Left ventricle myocardium inferior (tissue), 1 donor: ENCODE results near the gene DLG2. TPM values are rescaled to one million over a fixed set of nuclear protein-coding genes. Genes with fewer than 3 reads are reported as not detected.
"Not testable (repeated sequence)": the region's sequence is repeated elsewhere in the genome, so short reads cannot be mapped to it uniquely, and the experiment has no call there.

Experiments used
- DNase-seq: peaks from one replicate; pipeline ENCODE4 v3.0.0-alpha.2; 2020
- H3K27ac ChIP-seq: fragments of 200-600 bp; replicated peaks from 2 replicates; pipeline ENCODE4 v1.8.0; 2021
- H3K27me3 ChIP-seq: fragments of 200-600 bp; 2 replicates; pipeline ENCODE4 v1.8.0; 2021; ENCODE audit warnings: low read depth
- H3K36me3 ChIP-seq: fragments of 200-600 bp; 2 replicates; pipeline ENCODE4 v1.8.0; 2021
- H3K4me1 ChIP-seq: fragments of 200-600 bp; 2 replicates; pipeline ENCODE4 v1.8.0; 2021
- H3K4me3 ChIP-seq: fragments of 200-600 bp; 2 replicates; pipeline ENCODE4 v1.8.0; 2021; ENCODE audit warnings: mild to moderate bottlenecking, moderate library complexity
- H3K9me3 ChIP-seq: fragments of 200-600 bp; replicated peaks from 2 replicates; pipeline ENCODE4 v1.8.0; 2021
- intact Hi-C: fragments of 100-400 bp; cut with micrococcal nuclease; formaldehyde crosslinking; loops from one replicate; pipeline ENCODE4 v1.11.0; 2022
- total RNA-seq: library from RNA; stranded (reverse); fragmentation: NEBNext Ultra II Directional; extraction: Animal tissue kit (Norgen Biotek cat#: 25700); gene quantifications from one replicate; pipeline ENCODE4 v1.2.1, GENCODE V29; 2021
- TF ChIP-seq, protein P1 (sequence below): fragments of 200-600 bp; IDR thresholded peaks from 2 replicates; pipeline ENCODE4 v1.8.0; 2021; ENCODE audit warnings: antibody characterized with exemption, mild to moderate bottlenecking, borderline replicate concordance
- donor health status: DM: no; HTN: yes; CAD: no; lungs with severe emphysema.

DLG2 gene
- total RNA-seq, 1 donor from 2014 or later: 6.5 TPM

DNA sequence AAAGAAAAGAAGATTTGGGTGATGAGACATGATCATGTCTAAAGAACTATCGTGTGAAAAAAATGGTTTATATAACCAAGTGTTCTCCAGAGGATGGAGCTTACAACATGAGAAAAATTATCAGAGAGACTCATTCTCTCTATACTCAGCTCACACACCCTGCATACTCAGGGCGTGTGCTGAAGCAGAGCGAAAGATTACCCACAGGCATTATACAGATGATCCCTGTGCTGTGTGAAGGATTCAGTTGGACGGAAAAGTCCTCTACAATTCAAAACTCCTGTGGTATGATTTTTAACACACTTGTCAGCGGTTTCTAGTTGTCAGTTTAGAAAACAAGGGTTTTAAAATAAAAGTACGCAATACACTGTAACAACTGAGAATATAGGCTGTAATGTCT lies 267.3 kb downstream of the DLG2 start:
- TF ChIP-seq, protein P1, sequence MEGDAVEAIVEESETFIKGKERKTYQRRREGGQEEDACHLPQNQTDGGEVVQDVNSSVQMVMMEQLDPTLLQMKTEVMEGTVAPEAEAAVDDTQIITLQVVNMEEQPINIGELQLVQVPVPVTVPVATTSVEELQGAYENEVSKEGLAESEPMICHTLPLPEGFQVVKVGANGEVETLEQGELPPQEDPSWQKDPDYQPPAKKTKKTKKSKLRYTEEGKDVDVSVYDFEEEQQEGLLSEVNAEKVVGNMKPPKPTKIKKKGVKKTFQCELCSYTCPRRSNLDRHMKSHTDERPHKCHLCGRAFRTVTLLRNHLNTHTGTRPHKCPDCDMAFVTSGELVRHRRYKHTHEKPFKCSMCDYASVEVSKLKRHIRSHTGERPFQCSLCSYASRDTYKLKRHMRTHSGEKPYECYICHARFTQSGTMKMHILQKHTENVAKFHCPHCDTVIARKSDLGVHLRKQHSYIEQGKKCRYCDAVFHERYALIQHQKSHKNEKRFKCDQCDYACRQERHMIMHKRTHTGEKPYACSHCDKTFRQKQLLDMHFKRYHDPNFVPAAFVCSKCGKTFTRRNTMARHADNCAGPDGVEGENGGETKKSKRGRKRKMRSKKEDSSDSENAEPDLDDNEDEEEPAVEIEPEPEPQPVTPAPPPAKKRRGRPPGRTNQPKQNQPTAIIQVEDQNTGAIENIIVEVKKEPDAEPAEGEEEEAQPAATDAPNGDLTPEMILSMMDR: no peak
- intact Hi-C loops: no loop called here
- no peaks in the 10 kb centered on the region for H3K9me3 ChIP-seq
- no peaks in the 10 kb centered on the region for H3K4me1 ChIP-seq
- no peak overlapping the region for H3K4me3 ChIP-seq
- no peak for DNase-seq
- no peaks in the 10 kb centered on the region for H3K36me3 ChIP-seq
- H3K27me3 ChIP-seq: no peaks in the 10 kb centered on the region
- H3K27ac ChIP-seq: no peak overlapping the region

DNA sequence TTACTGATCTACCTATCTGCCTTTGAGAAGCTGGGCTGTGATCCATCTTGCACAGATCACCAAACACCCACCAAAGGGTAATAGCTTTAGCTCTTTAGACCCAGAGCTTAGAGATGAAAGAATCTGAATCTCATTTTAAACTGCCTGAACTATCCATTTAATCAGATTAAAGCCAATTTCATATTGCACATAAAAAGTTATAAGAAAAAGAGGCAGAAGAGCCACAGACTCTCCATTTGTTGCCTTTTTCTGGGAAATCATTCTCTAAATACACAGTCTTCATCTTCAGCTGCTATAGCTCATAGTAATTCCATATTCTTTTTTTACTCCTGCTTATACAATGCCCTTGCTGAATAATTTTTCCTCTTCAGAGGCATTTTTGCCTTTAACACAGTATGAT lies 271.2 kb downstream of the DLG2 start:
- Histone ChIP-seq H3K27ac (no peak overlapping the region), H3K27me3 (no peaks in the 10 kb centered on the region), H3K9me3 (no peaks in the 10 kb centered on the region), H3K36me3 (no peaks in the 10 kb centered on the region), H3K4me1 (no peaks in the 10 kb centered on the region), H3K4me3 (no peak overlapping the region)
- DNase-seq: no peak
- intact Hi-C loops: no loop called here
- TF ChIP-seq, protein P1: no peak

DNA sequence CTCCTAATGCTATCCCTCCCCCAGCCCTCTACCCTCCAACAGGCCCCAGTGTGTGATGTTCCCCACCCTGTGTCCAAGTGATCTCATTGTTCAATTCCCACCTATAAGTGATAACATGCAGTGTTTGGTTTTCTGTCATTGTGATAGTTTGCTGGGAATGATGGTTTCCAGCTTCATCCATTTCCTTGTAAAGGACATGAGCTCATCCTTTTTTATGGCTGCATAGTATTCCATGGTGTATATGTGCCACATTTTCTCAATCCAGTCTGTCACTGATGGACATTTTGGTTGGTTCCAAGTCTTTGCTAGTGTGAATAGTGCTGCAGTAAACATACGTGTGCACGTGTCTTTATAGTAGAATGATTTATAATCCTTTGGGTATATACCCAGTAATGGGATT lies 277.6 kb downstream of the DLG2 start:
- H3K4me1 ChIP-seq, intact Hi-C loops, H3K9me3 ChIP-seq, DNase-seq, H3K27me3 ChIP-seq, H3K27ac ChIP-seq, H3K4me3 ChIP-seq, H3K36me3 ChIP-seq: not testable (repeated sequence)

DNA sequence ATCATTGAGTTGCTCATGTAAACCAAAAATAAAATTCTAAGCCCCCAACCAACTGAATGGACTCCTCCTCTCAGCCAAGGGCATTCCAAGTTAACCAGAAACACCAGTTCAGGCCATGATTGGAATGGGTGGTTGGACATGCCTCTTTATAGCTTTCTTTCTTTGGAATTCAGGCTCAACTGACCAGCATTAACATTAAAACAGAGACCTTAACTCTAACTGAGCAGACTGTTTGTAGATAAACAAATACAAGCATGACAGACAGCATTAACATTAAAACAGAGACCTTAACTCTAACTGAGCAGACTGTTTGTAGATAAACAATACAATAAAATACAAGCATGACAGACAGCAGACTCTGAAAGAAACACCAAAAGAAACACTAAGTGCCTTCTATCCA lies 278.2 kb downstream of the DLG2 start:
- TF ChIP-seq, protein P1: no peak
- Histone ChIP-seq H3K4me1 (no peaks in the 10 kb centered on the region), H3K9me3 (peaks cover 7% of the 10 kb centered on the region), H3K27me3 (no peaks in the 10 kb centered on the region), H3K36me3 (no peaks in the 10 kb centered on the region), H3K4me3 (no peak overlapping the region), H3K27ac (no peak overlapping the region)
- DNase-seq: no peak
- intact Hi-C loops: no loop called here

DNA sequence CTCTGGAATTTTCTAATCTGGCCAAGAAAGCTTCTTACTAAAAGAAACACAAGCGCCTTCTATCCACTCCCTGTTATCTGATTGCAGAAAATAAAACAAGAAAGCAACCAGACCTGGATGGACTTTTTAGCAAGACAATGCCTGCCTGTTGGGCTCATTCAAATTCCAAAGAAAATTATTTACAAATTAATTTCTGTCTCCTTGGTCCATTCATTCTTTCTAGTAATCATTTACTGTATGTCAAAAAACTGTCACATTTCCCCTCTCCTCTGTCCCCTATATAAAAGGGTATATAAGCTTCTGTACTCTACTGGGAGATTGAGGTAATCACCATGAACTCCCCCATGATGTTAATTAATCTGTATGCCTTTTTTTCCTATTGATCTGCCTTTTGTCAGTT lies 279.9 kb downstream of the DLG2 start:
- no peaks in the 10 kb centered on the region for H3K4me1 ChIP-seq
- TF ChIP-seq, protein P1: no peak
- no peak overlapping the region for H3K27ac ChIP-seq
- H3K27me3 ChIP-seq: no peaks in the 10 kb centered on the region
- H3K36me3 ChIP-seq: no peaks in the 10 kb centered on the region
- no peak for DNase-seq
- peaks cover 7% of the 10 kb centered on the region for H3K9me3 ChIP-seq
- intact Hi-C loops: no loop called here
- H3K4me3 ChIP-seq: no peak overlapping the region

DNA sequence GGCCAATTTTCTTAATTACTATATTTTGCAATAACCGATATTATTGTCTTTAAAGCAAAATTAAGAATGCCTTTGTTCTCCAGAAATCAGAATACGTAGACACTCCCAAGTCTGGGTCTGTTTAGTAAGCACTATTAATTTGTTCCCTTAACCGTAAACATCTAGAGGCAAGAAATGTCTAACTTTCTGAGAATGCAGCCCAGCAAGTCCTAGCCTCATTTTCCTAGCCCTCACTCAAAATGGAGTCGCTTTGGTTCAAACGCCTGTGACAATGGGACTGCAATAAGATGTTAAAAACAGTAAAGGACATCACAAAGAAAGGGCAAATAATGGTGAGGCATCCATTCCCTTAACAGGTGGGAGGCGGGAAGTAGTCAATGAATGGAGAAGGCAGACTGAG lies 280.7 kb downstream of the DLG2 start:
- no peak overlapping the region for H3K27ac ChIP-seq
- no peak overlapping the region for H3K4me3 ChIP-seq
- no peak for DNase-seq
- no peaks in the 10 kb centered on the region for H3K27me3 ChIP-seq
- TF ChIP-seq, protein P1: no peak
- no peaks in the 10 kb centered on the region for H3K4me1 ChIP-seq
- peaks cover 14% of the 10 kb centered on the region for H3K9me3 ChIP-seq
- intact Hi-C loops: no loop called here
- H3K36me3 ChIP-seq: no peaks in the 10 kb centered on the region

DNA sequence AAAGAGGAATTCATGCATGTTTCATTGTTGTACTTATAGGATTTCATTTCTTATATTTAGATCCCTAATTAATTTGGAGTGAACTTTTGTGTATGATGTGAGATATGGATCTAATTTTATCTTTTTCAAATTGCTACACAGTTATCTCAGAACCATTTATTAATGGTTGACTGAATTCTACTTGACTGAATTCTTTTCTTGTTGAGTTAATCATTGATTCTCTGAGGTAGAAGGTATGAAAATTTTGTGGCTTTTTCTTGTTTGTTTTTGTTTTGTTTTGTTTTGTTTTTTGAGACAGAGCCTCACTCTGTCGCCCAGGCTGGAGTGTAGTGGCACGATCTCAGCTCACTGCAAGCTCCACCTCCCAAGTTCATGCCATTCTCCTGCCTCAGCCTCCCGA lies 286.3 kb downstream of the DLG2 start:
- H3K36me3 ChIP-seq: not testable (repeated sequence)

More for the DNA sequence above, 286.3 kb downstream of the DLG2 start:
- peaks cover 22% of the 10 kb centered on the region for H3K9me3 ChIP-seq
- H3K4me1 ChIP-seq, H3K27me3 ChIP-seq, H3K27ac ChIP-seq, intact Hi-C loops, DNase-seq, H3K4me3 ChIP-seq: not testable (repeated sequence)
